Adrenal gland (tissue), 5 donors: Measurements from ENCODE around the gene SLC25A42.

ENCODE experiments used
- CTCF ChIP-seq, 6 experiments: fragments of 450-650 bp in 4 of 6; fragments of 200-600 bp in 2 of 6; sonication (generic) in 1 of 6; IDR thresholded peaks; 1 replicate in 5 of 6; 2 replicates in 1 of 6; pipeline versions ENCODE4 v1.5.1 to v1.8.0; 2016 to 2021; ENCODE audit warnings: antibody characterized with exemption in 6 of 6, mild to moderate bottlenecking in 2 of 6, moderate library complexity in 1 of 6
- POLR2A ChIP-seq, 2 donors: fragments of 450-650 bp; IDR thresholded peaks; one replicate each; pipeline ENCODE4 v1.6.1; 2017; ENCODE audit warnings: antibody characterized with exemption in 2 of 2, mild to moderate bottlenecking in 2 of 2, moderate library complexity in 1 of 2
- donor health status: DM: no; HTN: no; CAD: no.

- no peak for TF ChIP-seq CTCF (IDR thresholded peaks at IDR 0.05)
- no peak for TF ChIP-seq POLR2A (IDR thresholded peaks at IDR 0.05)
Observed at GRCh38 chr19:19049406-19049805, 14.4 kb upstream of the SLC25A42 start.
